Loucy (cell line): ENCODE measurements around the gene RBFOX2.

Experiments used
- CTCF ChIP-seq: fragments of 200-600 bp; sonication (generic); conservative IDR thresholded peaks from 2 replicates; pipeline ENCODE4 v1.5.1; 2014; ENCODE audit warnings: mild to moderate bottlenecking, antibody characterized with exemption, low read length
- EZH2phosphoT487 ChIP-seq: fragments of 200-600 bp; IDR thresholded peaks from 2 replicates; pipeline ENCODE4 v1.6.1; 2018; ENCODE audit warnings: antibody characterized with exemption, mild to moderate bottlenecking, moderate library complexity, borderline replicate concordance

GRCh38 chr22:35957589-35957988 lies 71.0 kb downstream of the RBFOX2 start:
- no peak for TF ChIP-seq CTCF
- no peak for TF ChIP-seq EZH2phosphoT487
